Measurements from ENCODE around the gene IER2. TPM values are rescaled to one million over a fixed set of nuclear protein-coding genes. Genes with fewer than 3 reads are reported as not detected.
A peak's percentile ranks its signal among the peaks of the same experiment; 100 is the strongest.

The IER2 gene
- total RNA-seq, 1 experiment from 2014 or later: 247 TPM

DNA sequence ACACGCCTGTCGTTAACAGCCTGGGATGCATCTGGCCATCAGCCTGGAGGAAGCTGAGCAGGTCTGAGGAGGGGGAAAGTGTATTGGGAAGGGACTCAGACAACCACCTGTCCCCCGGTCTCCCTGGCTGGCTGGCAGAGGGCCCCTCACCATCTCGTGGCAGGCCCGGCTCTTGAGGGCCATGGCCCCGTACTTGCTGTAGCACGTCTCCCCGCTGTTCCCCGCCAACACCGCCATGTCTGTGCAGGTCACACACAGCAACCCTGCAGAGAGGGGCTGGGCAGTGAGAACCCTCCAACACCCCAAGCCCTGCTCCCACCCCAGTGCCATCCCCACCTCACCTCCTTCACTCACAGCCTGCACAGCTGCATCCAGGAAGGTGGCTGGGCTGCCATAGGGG lies 37.7 kb upstream of the IER2 start:
- ChIA-PET CTCF (no interaction called here), RAD21 (ENCODE audit: low non-redundant PET in 1 of 2, low total read pairs in 2 of 2, uncharacterized antibody in 2 of 2, unreplicated experiment in 2 of 2) (no interaction called here), POLR2A (no interaction called here)
- intact Hi-C loops (cut with micrococcal nuclease): no loop called here
- Histone ChIP-seq H3K9me2 (ENCODE audit: insufficient read depth) (no peaks in the 10 kb centered on the region), H4K20me1 (ENCODE audit: insufficient read depth) (no peaks in the 10 kb centered on the region), H3K79me2 (ENCODE audit: insufficient read depth, low read length) (peaks cover 39% of the 10 kb centered on the region), H3K27ac (ENCODE audit: low read depth, low read length) (no peak overlapping the region), H3K4me3 (replicated peaks in 1 of 2; ENCODE audit: low read depth in 1 of 2, low read length in 2 of 2) (no peak overlapping the region), H3K9ac (ENCODE audit: low read length) (no peak overlapping the region), H3K36me3 (ENCODE audit: control insufficient read depth in 1 of 2, insufficient read depth in 2 of 2, low read length in 2 of 2) (peaks cover 8 to 33% of the 10 kb centered on the region in 2 experiments; a peak in 3 of 4 replicates), H3K27me3 (ENCODE audit: insufficient read depth, low read length) (no peaks in the 10 kb centered on the region), H2AFZ (ENCODE audit: low read depth, low read length, poor library complexity, severe bottlenecking) (no peak overlapping the region), H3K9me3 (ENCODE audit: control insufficient read depth in 1 of 2, insufficient read depth in 1 of 2, low read depth in 1 of 2, low read length in 2 of 2) (no peaks in the 10 kb centered on the region), H3K4me2 (ENCODE audit: low read length) (no peak overlapping the region), H3K4me1 (ENCODE audit: control insufficient read depth in 1 of 2, insufficient read depth in 2 of 2, low read length in 2 of 2) (peaks cover 9 to 11% of the 10 kb centered on the region in 2 experiments; a peak in 3 of 4 replicates)
- ATAC-seq: no peak
- DNase-seq (ENCODE audit: low read depth, low spot score): no peak
- no peak for TF ChIP-seq POLR2AphosphoS5 (IDR thresholded peaks at IDR 0.05; ENCODE audit: low read depth, low read length)
- no peak for TF ChIP-seq RAD21 (IDR thresholded peaks at IDR 0.05; ENCODE audit: low read depth)
- no peak for TF ChIP-seq FOSL1 (IDR thresholded peaks at IDR 0.05; ENCODE audit: low read depth)
- no peak for TF ChIP-seq CEBPB (IDR thresholded peaks at IDR 0.05; ENCODE audit: low read depth)
- BruUV-seq (replicated peaks): no TSS peak

DNA sequence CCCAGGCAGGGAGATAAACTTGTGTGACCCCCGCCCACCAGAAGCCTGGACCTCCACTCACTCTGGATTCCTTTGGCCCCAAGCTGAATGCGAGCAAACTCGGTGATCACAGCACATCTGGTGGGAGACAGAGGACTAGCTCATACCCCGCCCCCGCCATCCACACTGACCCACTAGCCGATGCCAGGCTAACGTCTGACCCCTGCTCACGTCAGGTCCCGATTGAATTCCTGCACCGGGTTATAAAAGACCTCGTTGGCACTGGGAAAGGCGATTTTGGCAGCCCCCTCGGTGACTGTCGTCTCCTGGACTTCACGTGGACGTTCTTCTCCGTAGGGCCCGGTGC lies 34.3 kb upstream of the IER2 start:
- DNase-seq (ENCODE audit: low read depth, low spot score) (no peak), ATAC-seq (no peak)
- ChIA-PET CTCF (no interaction called here), POLR2A (interaction anchor here (1.0 kb wide), 1 partner anchor 37 kb away, joined by 3 read pairs; no protein-coding TSS in a partner anchor), RAD21 (ENCODE audit: low non-redundant PET in 1 of 2, low total read pairs in 2 of 2, uncharacterized antibody in 2 of 2, unreplicated experiment in 2 of 2) (no interaction called here)
- Histone ChIP-seq H3K4me2 (ENCODE audit: low read length) (peak overlapping the region; percentile 91), H2AFZ (ENCODE audit: low read depth, low read length, poor library complexity, severe bottlenecking) (no peak overlapping the region), H3K79me2 (ENCODE audit: insufficient read depth, low read length) (peaks cover 65% of the 10 kb centered on the region), H3K27me3 (ENCODE audit: insufficient read depth, low read length) (no peaks in the 10 kb centered on the region), H3K9me2 (ENCODE audit: insufficient read depth) (no peaks in the 10 kb centered on the region), H3K27ac (ENCODE audit: low read depth, low read length) (peak overlapping the region; percentile 100), H3K9ac (ENCODE audit: low read length) (peak overlapping the region; percentile 98), H4K20me1 (ENCODE audit: insufficient read depth) (peaks cover 6% of the 10 kb centered on the region; the same call in 1 of the 2 replicates), H3K4me1 (ENCODE audit: control insufficient read depth in 1 of 2, insufficient read depth in 2 of 2, low read length in 2 of 2) (peaks cover 21 to 33% of the 10 kb centered on the region in 2 experiments; a peak in 3 of 4 replicates), H3K9me3 (ENCODE audit: control insufficient read depth in 1 of 2, insufficient read depth in 1 of 2, low read depth in 1 of 2, low read length in 2 of 2) (no peaks in the 10 kb centered on the region), H3K36me3 (ENCODE audit: control insufficient read depth in 1 of 2, insufficient read depth in 2 of 2, low read length in 2 of 2) (peaks cover 8 to 29% of the 10 kb centered on the region in 2 experiments; a peak in 3 of 4 replicates), H3K4me3 (replicated peaks in 1 of 2; ENCODE audit: low read depth in 1 of 2, low read length in 2 of 2) (peak overlapping the region; percentile 97 to 98)
- intact Hi-C loops (cut with micrococcal nuclease): loop anchor here (2.0 to 5.0 kb wide), 2 partner anchors 35 to 146 kb away; partner anchors contain the start of genes IER2 and STX10
- no TSS peak for BruUV-seq (replicated peaks)
- TF ChIP-seq CEBPB (IDR thresholded peaks at IDR 0.05; ENCODE audit: low read depth): no peak
- no peak for TF ChIP-seq YY1 (IDR thresholded peaks at IDR 0.05; ENCODE audit: extremely low read depth, insufficient replicate concordance, low read depth, low read length)
- no peak for TF ChIP-seq POLR2AphosphoS5 (IDR thresholded peaks at IDR 0.05; ENCODE audit: low read depth, low read length)

Data from HCT116 (cell line).